Measurements from ENCODE around the gene SNN. TPM values are rescaled to one million over a fixed set of nuclear protein-coding genes. Genes with fewer than 3 reads are reported as not detected.

Gene SNN
- total and polyA plus RNA-seq, 2 of the 8 experiments (the other 6 are each of a cell fraction or from before 2014, with no cell fraction given), result 37.4 to 66.9 TPM

DNA sequence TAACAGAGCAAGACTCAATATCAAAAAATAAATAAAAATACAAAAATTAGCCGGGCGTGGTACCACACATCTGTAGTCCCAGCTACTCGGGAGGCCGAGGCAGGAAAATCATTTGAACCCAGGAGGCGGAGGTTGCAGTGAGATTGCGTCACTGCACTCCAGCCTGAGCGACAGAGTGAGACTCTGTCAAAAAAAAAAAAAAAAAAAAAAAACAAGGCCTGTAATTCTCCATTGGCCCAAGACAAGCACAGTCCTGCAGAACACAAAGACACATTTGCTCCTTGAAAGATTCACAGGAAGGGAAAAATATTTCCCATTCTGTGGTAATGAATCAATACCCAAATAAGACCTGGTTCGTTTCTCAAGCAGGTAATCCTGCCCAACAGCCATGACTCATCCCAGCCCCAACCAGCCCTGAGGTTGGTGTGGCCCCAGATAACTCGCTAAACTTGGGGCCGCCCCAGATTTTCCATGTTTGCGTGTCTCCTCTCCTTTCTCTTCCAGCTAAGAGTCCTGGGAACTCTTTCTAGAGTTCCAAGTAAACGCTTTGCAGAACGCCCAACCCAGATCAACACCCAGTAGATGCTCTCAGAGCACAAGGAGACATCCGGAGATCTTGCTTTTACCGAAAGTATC, 40.3 kb upstream of the SNN start:
- Histone ChIP-seq H3K9ac (replicated peaks in 1 of 4; ENCODE audit: extremely low read depth in 1 of 4, low read depth in 3 of 4, low read length in 3 of 4) (no peak overlapping the region), H3K23ac (ENCODE audit: insufficient read length) (no peak overlapping the region), H3K4me2 (ENCODE audit: insufficient read depth in 1 of 2, low read depth in 2 of 2, low read length in 2 of 2) (no peak overlapping the region), H2BK15ac (ENCODE audit: low read length) (no peak overlapping the region), H2BK120ac (replicated peaks; ENCODE audit: low read depth, low read length) (no peak overlapping the region), H3K4me3 (ENCODE audit: extremely low read depth in 1 of 4, insufficient read depth in 2 of 4, low read depth in 3 of 4, low read length in 4 of 4) (no peak overlapping the region), H2AK5ac (ENCODE audit: low read depth, low read length) (no peak overlapping the region), H3K56ac (replicated peaks; ENCODE audit: insufficient read length, low read depth, low read length) (no peak overlapping the region), H3K9me3 (ENCODE audit: insufficient read depth in 2 of 2, low read depth in 1 of 2, low read length in 1 of 2) (no peaks in the 10 kb centered on the region), H2BK5ac (ENCODE audit: low read depth, low read length) (no peak overlapping the region), H3K27ac (ENCODE audit: low read depth, low read length) (no peak overlapping the region), H3K79me2 (ENCODE audit: control insufficient read depth in 1 of 2, insufficient read depth in 2 of 2, low read length in 2 of 2) (no peaks in the 10 kb centered on the region), H3K23me2 (ENCODE audit: low read depth, low read length) (no peaks in the 10 kb centered on the region), H4K8ac (ENCODE audit: extremely low read depth, insufficient read depth, low read length) (no peak overlapping the region), H3K79me1 (ENCODE audit: low read depth, low read length) (no peaks in the 10 kb centered on the region), H3K27me3 (replicated peaks in 1 of 4; ENCODE audit: control insufficient read depth in 3 of 4, extremely low read depth in 1 of 4, insufficient read depth in 3 of 4, low read length in 3 of 4) (no peaks in the 10 kb centered on the region), H2AFZ (ENCODE audit: low read length) (no peak overlapping the region), H3K36me3 (ENCODE audit: control insufficient read depth in 2 of 4, insufficient read depth in 4 of 4, low read length in 3 of 4) (no peaks in the 10 kb centered on the region), H2BK12ac (ENCODE audit: low read depth, low read length) (no peak overlapping the region), H3K4ac (replicated peaks; ENCODE audit: insufficient read length, low read depth, low read length) (no peak overlapping the region), H4K91ac (replicated peaks; ENCODE audit: insufficient read length, low read length) (no peak overlapping the region), H3K4me1 (replicated peaks in 1 of 4; ENCODE audit: control insufficient read depth in 3 of 4, insufficient read depth in 4 of 4, low read length in 3 of 4) (peaks cover 0 to 5% (median 0%) of the 10 kb centered on the region in 4 experiments; a peak in 1 of 7 replicates), H2BK20ac (ENCODE audit: low read length) (no peak overlapping the region), H4K5ac (ENCODE audit: insufficient read length, low read depth, low read length) (no peak overlapping the region), H3K18ac (ENCODE audit: extremely low read depth, low read length) (no peak overlapping the region; the same call in 1 of the 2 replicates), H4K20me1 (replicated peaks in 1 of 2; ENCODE audit: control insufficient read depth in 1 of 2, insufficient read depth in 2 of 2, low read length in 2 of 2) (no peaks in the 10 kb centered on the region), H3K14ac (ENCODE audit: insufficient read length) (no peak overlapping the region)
- no peak for DNase-seq (ENCODE audit: low read depth in 1 of 2, low spot score in 2 of 2)
- no peak for FAIRE-seq
- ChIA-PET CTCF (ENCODE audit: partially characterized antibody) (interaction anchor here (0.7 to 3.0 kb wide), 10 partner anchors 10 to 221 kb away, joined by 3 to 11 read pairs (median 3); no protein-coding TSS in a partner anchor), POLR2A (ENCODE audit: partially characterized antibody) (interaction anchor here (1.0 to 4.2 kb wide), 2 partner anchors 8 to 42 kb away, joined by 3 to 23 read pairs; partner anchors contain the start of gene LITAF)
- 87% methylated on average over 15 of the region's 15 CpGs; no CpG with 5 or more reads in 1 of the 2 experiments for WGBS, 2 experiments (ENCODE audit: extremely low coverage in 1 of 2, insufficient coverage in 1 of 2, insufficient read length in 1 of 2, insufficient replicate concordance in 2 of 2, low coverage in 1 of 2, low lambda C conversion rate in 2 of 2, missing lambda C conversion rate in 1 of 2)
- TF ChIP-seq KDM5A (IDR thresholded peaks at IDR 0.05; ENCODE audit: low read length) (no peak), JUN (IDR thresholded peaks at IDR 0.05; ENCODE audit: low read depth, low read length) (no peak), KDM4A (IDR thresholded peaks at IDR 0.05; ENCODE audit: low read depth, low read length, severe bottlenecking) (no peak), SP2 (IDR thresholded peaks at IDR 0.05; ENCODE audit: low read length) (no peak), BCL11A (IDR thresholded peaks at IDR 0.05; ENCODE audit: low read depth in 2 of 2, low read length in 2 of 2) (no peak), TAF1 (IDR thresholded peaks at IDR 0.05; ENCODE audit: low read depth, low read length) (no peak)
